GM06990 (cell line): ENCODE results near the gene LY86.

Source experiments
- DNase-seq: peaks from one replicate; pipeline ENCODE4 v3.0.0-alpha.2; 2011; ENCODE audit not compliant: insufficient read length; ENCODE audit errors: extremely low read depth
- H3K27me3 ChIP-seq: replicated peaks from 2 replicates; pipeline ENCODE4 v1.6.0; 2011; ENCODE audit warnings: low read length; ENCODE audit not compliant: control insufficient read depth, insufficient read depth
- H3K36me3 ChIP-seq: 2 replicates; pipeline ENCODE4 v1.5.1; 2011; ENCODE audit warnings: low read length; ENCODE audit not compliant: control insufficient read depth, insufficient read depth
- H3K4me3 ChIP-seq: replicated peaks from 2 replicates; pipeline ENCODE4 v1.5.1; 2011; ENCODE audit warnings: low read depth, mild to moderate bottlenecking, control low read depth, low read length
- TF ChIP-seq, protein P1 (sequence below): IDR thresholded peaks from 2 replicates; pipeline ENCODE4 v1.5.1; 2011; ENCODE audit warnings: low read length, control low read depth, mild to moderate bottlenecking, inconsistent platforms; ENCODE audit not compliant: insufficient read depth, poor library complexity, severe bottlenecking

Gene LY86

DNA sequence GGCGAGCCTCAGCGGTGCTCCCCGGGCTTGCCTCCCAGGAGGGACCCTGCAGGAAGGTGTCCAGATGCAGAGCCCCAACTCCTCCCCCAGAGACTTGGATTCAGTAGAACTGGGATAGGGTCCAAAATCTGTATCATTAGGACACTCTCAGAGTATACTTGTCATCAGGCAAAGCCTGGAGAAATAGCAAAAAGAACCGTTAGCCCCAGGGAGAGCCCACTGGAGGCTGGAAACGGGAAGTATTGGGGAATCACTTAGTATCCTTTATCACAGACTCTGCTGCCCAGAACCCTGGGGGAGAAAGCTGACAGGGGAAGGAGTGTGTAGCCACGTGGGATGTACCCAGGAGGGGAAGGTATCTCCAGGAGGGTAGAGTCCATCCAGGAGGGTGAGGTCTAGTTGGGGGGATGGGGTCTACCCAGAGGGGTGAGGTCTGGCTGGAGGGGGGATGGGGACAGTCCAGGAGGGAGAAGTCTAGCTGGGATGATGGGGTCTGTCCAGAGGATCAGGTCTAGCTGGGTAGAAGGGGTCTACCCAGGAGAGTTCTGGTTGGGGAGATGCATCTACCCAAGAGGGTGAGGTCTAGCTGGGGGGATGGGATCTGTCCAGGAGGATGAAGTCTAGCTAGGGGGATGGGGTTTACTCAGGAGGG, 107.2 kb downstream of the LY86 start:
- no peak for DNase-seq
- no peaks in the 10 kb centered on the region for H3K27me3 ChIP-seq
- no peak overlapping the region for H3K4me3 ChIP-seq
- TF ChIP-seq, protein P1, sequence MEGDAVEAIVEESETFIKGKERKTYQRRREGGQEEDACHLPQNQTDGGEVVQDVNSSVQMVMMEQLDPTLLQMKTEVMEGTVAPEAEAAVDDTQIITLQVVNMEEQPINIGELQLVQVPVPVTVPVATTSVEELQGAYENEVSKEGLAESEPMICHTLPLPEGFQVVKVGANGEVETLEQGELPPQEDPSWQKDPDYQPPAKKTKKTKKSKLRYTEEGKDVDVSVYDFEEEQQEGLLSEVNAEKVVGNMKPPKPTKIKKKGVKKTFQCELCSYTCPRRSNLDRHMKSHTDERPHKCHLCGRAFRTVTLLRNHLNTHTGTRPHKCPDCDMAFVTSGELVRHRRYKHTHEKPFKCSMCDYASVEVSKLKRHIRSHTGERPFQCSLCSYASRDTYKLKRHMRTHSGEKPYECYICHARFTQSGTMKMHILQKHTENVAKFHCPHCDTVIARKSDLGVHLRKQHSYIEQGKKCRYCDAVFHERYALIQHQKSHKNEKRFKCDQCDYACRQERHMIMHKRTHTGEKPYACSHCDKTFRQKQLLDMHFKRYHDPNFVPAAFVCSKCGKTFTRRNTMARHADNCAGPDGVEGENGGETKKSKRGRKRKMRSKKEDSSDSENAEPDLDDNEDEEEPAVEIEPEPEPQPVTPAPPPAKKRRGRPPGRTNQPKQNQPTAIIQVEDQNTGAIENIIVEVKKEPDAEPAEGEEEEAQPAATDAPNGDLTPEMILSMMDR = no peak
- no peaks in the 10 kb centered on the region for H3K36me3 ChIP-seq

DNA sequence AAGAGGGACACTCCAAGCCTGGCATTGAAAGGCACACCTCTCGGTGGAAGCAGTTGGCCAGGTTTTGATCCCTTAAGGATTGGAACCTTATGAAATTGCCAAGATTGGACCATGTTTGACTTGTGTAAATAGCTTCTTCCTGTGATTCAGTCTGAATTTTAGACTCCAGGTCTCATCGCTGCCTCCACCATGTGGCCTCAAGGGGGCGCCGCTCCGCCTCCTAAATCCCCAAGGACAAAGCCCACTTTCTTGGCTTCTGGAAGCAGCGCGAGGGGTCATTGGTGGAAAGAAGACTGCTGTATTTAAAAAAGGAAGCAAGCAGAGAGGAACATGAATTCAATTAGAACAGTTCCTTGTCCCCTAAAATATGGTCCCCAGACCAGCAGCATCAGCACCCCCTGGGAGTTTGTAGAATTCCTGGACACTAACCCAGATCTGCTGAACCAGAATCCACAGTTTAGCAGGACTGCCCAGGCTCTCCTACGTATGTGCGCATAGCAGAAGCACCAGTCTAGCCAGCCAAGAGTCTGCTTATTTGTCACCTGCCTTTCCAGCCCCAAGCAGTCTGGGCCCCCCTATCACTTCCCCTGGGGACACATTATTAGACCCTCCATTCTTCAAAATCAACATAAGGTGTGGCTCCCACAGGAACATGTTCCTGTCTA, 108.5 kb downstream of the LY86 start:
- no peak overlapping the region for H3K4me3 ChIP-seq
- peak; percentile 32 for DNase-seq

GRCh38 chr6:6697620-6698019, 109.1 kb downstream of the LY86 start:
- TF ChIP-seq, protein P1 = no peak
- H3K4me3 ChIP-seq = no peak overlapping the region
- no peaks in the 10 kb centered on the region for H3K27me3 ChIP-seq
- no peaks in the 10 kb centered on the region for H3K36me3 ChIP-seq
- DNase-seq = no peak

More for the DNA sequence above, 108.5 kb downstream of the LY86 start:
- Histone ChIP-seq H3K36me3 (no peaks in the 10 kb centered on the region), H3K27me3 (no peaks in the 10 kb centered on the region)
- TF ChIP-seq, protein P1 = peak; percentile 84

DNA sequence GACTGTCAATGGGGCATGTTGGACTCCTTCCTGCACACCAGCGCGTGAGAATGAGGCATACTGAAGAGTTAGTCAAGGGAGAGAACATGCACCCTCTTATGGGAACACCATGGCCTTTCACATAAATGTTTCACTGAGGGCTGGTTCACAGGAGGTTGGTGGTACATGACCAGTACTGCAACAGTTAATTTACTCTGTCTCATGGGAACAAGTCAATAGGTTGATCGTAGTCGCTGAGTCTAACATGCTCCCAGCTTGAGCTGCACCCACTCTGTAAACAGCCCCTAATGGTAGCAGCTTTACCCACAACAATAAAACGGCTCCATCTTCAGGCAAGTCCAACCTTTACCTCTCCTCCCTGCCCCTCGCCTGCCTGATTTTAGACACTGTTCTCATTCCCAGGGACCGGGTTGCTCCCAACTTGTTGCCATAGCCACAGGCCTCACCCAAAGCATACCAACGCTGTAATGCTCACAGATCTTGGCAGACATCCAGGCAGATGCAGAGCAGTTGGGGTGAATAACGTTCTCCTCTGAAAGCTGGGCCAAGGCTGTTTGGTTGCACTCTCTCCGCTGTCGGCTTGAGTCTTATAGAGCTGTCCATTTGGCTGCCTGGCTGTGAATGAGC, 111.3 kb downstream of the LY86 start:
- Histone ChIP-seq H3K36me3 (no peaks in the 10 kb centered on the region), H3K4me3 (no peak overlapping the region), H3K27me3 (no peaks in the 10 kb centered on the region)
- TF ChIP-seq, protein P1 = no peak
- no peak for DNase-seq

GRCh38 chr6:6700407-6701270, 112.1 kb downstream of the LY86 start:
- H3K27me3 ChIP-seq = no peaks in the 10 kb centered on the region
- no peak for DNase-seq
- TF ChIP-seq, protein P1 = no peak
- H3K36me3 ChIP-seq = no peaks in the 10 kb centered on the region
- H3K4me3 ChIP-seq = no peak overlapping the region
